RWPE1 (cell line): Measurements from ENCODE around the gene PPP1R3E.

ENCODE experiments used
- CTCF ChIA-PET: fragments of 350-600 bp; sonication (Branson Sonifier 250); formaldehyde crosslinking; extraction: SDS; loops from one replicate; lab custom pipeline; 2021; lab: Yijun Ruan, JAX
- POLR2A ChIA-PET: fragments of 400-600 bp; formaldehyde crosslinking; extraction: SDS; loops from one replicate; lab custom pipeline; 2020; ENCODE audit warnings: antibody characterized with exemption; ENCODE audit not compliant: low non-redundant PET; lab: Yijun Ruan, JAX
- DNase-seq: peaks from one replicate; pipeline ENCODE4 v3.0.0; 2012; ENCODE audit warnings: low spot score
- H3K27ac ChIP-seq: fragments of 450-650 bp; 2 replicates; pipeline ENCODE4 v1.5.1; 2017
- CTCF ChIP-seq: fragments of 450-650 bp; conservative IDR thresholded peaks from 2 replicates; pipeline ENCODE4 v1.5.1; 2017; ENCODE audit warnings: low read depth, mild to moderate bottlenecking

Gene PPP1R3E

GRCh38 chr14:23306412-23307145 lies 3.9 kb upstream of the PPP1R3E start, which contains the start of gene BCL2L2:
TSS of gene BCL2L2 (plus strand) at chr14:23306833. CDS start at chr14:23307768, 935 bp downstream.
- ChIA-PET CTCF (interaction anchor here (2.0 kb wide), 1 partner anchor 14 kb away, joined by 10 read pairs; the partner anchor contains the start of gene PABPN1), POLR2A (interaction anchor here (0.6 to 1.6 kb wide), 5 partner anchors 15 to 235 kb away, joined by 3 to 12 read pairs (median 4); partner anchors contain the start of gene PABPN1)
- peak within 1 kb of the TSS; percentile 85 for H3K27ac ChIP-seq
- peak; percentile 72 for DNase-seq
- no peak for TF ChIP-seq CTCF

GRCh38 chr14:23301969-23302289 lies 730 bp downstream of the PPP1R3E start:
- no peak for DNase-seq
- peak overlapping the region; percentile 96 for H3K27ac ChIP-seq
- CTCF ChIA-PET = interaction anchor here (1.2 to 1.5 kb wide), 2 partner anchors 19 to 31 kb away, joined by 3 read pairs; partner anchors contain the start of gene PABPN1
- POLR2A ChIA-PET = interaction anchor here (1.2 to 1.7 kb wide), 2 partner anchors 16 to 20 kb away, joined by 3 to 9 read pairs; partner anchors contain the start of genes HOMEZ and PABPN1
- TF ChIP-seq CTCF = no peak

GRCh38 chr14:23301288-23301968 lies 1.2 kb downstream of the PPP1R3E start:
- peak; percentile 93 for TF ChIP-seq CTCF
- CTCF ChIA-PET = interaction anchor here (0.6 to 1.3 kb wide), 6 partner anchors 9 to 64 kb away, joined by 3 to 7 read pairs (median 4); no protein-coding TSS in a partner anchor
- DNase-seq = peak; percentile 99
- H3K27ac ChIP-seq = peak overlapping the region; percentile 96
- POLR2A ChIA-PET = interaction anchor here (1.2 to 1.7 kb wide), 2 partner anchors 16 to 20 kb away, joined by 3 to 9 read pairs; partner anchors contain the start of genes HOMEZ and PABPN1

- ChIA-PET POLR2A (interaction anchor here (0.5 to 1.0 kb wide), 2 partner anchors 14 to 15 kb away, joined by 3 read pairs; no protein-coding TSS in a partner anchor), CTCF (interaction anchor here (0.5 to 1.3 kb wide), 8 partner anchors 8 to 293 kb away, joined by 3 to 7 read pairs (median 4); no protein-coding TSS in a partner anchor)
- peak overlapping the region; percentile 96 for H3K27ac ChIP-seq
- no peak for TF ChIP-seq CTCF
- no peak for DNase-seq
These were observed 1.9 kb downstream of the PPP1R3E start for GRCh38 chr14:23300687-23301223.

- H3K27ac ChIP-seq = peak overlapping the region; percentile 96
- ChIA-PET CTCF (interaction anchor here (0.5 to 1.3 kb wide), 8 partner anchors 12 to 294 kb away, joined by 3 to 9 read pairs (median 6); no protein-coding TSS in a partner anchor), POLR2A (interaction anchor here (0.5 to 1.0 kb wide), 2 partner anchors 13 to 15 kb away, joined by 3 read pairs; no protein-coding TSS in a partner anchor)
- TF ChIP-seq CTCF = no peak
- no peak for DNase-seq
These were observed 2.5 kb downstream of the PPP1R3E start for GRCh38 chr14:23299986-23300686.
